ENCODE measurements around the gene HK1.

HK1 gene

DNA sequence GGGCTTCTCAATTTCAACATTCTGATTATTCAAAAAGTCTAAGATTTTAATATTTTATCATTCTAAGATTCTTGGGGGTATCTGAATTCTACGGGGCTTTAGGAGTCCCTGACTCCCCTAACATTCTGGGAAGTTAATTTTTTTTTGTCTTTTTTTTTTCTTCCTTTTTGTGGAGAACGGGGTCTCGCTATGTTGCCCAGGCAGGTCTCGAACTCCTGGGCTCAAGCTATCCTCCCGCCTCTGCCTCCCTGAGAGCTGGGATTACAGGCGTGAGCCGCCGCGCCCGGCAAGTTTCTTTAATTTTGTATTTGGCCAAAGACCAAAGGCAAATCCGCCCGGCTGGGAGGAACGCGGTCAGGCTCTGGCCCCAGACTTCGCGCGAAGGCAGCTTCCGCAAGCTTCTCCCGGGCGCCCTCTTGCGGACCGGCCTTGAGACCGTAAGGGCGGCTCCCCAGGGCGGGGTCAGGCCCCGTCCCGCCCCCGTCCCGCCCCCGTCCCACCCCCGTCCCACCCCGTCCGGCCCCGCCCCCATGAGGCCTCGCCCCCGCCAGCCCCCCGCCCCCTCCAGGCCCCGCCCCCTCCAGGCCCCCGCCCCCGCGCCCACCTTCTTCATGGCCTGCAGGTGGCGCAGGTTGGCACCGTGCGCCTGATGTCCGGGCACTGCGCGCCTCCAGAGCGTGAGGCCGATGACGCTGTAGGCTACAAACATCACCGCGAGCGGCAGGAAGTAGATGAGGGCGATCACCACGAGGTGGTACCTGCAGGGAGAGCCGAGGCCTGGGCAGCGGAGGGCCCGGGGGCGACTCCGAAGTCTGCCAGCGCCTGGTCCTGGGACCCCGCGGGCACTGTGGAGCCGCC is 130.3 kb downstream of the HK1 start:
- DNase-seq: peak; percentile 92

DNA sequence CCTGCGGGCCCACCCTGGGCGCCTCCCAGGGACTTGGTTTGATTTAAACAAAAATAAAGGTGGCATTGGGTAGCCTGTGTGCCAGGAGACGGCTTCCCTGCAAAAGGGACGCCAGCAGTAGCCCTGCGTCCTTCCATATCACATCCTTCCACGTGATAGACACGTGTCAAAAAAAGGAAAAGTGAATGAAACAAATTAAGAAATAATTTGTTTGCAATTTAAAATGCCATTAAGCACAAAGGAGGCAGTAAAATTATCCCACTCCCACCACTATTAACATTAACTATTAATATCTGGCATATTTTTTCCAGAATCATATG is 130.8 kb downstream of the HK1 start:
- no peak for DNase-seq

GRCh38 chr10:69409968-69410367 is 131.7 kb downstream of the HK1 start:
- DNase-seq: peak; percentile 55

GRCh38 chr10:69410487-69410886 is 132.2 kb downstream of the HK1 start:
- no peak for DNase-seq

GRCh38 chr10:69411476-69411875 is 133.2 kb downstream of the HK1 start:
- no peak for DNase-seq

- no peak for DNase-seq
These were observed 134.0 kb downstream of the HK1 start for GRCh38 chr10:69412232-69412790.

- peak; percentile 27 for DNase-seq
These were observed 135.0 kb downstream of the HK1 start for GRCh38 chr10:69413221-69413865.

DNA sequence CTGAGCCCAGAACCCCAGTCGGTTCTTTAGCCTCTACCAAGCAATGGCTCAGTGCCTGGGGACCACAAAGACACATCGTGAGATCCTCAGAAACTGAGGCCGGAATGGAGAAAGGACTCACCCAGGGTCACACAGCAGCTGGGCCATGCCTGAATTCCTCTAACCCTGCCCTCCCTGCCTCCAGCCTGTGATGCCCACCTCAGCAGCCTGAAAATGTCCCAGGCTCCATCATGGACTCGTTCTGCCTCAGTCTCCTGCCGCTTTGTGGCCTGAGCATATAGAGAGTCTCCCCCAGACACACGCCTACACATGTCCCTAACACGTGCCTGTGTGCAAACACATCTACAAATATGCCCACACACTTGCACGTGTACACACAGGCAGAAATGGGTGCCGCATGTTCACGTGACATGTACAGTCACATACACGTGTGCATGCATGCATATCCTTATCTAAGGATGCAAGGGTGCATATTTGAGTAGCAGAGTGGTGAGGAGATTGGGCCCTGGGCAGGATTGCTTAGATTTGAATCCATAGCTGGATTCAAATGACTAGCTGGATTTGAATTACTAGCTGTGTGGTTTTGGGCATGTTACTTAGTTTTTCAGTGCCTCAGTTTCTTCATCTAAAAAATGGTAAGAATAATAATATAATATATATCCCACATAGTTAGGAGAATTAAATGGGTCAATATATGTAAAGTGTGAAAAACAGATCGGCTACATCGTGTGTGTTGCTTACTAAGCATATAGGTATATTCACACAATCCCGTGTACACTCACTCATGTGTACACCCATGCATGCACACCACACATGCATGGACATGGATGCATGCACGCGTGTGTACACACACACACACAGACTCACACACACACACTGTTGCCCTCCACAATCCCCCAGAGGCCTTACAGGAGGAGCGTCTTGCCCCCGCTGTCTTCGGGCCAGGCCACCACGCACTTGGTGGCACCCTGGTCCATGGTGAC is 136.0 kb downstream of the HK1 start:
- DNase-seq: no peak

DNA sequence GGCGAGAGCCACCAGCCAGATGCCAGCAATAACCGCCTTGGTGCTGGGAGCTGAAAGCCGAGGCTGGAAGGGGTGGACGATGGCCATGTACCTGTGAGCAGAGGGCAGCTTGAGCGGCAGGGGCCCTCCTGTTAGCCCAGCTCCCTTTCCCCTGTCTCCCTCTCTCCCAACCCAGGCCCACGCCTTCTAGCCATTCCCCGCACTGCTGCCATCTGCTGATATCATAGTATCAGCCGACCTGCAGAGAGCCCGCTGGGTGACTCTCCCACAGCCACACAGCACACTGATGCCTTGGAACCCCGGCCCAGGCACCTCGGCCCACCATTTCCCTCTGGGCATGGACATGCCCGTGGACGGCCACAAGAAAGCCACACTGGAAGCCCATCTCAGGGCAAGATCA is 136.8 kb downstream of the HK1 start:
- DNase-seq: no peak

DNA sequence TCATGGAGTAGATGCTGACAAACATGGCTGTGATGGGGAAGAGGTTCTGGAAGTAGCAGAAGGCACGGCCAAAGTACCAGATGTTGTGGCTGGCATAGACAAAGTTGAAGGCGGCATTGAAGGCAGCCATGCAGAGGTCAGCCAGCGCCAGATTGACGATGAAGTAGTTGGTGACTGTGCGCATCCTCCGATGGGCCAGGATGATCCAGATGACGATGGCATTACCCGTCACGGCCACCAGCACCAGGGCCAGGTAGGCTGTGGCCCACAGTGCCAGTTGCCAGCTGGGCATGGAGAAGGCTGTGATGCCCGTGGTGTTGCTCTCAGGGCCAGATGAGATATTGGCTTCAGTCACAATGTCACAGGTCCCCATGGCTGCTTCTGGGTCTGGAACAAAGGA is 137.7 kb downstream of the HK1 start:
- DNase-seq: no peak

GRCh38 chr10:69416695-69417094 is 138.4 kb downstream of the HK1 start, which contains the start of gene TACR2:
TSS of gene TACR2 (minus strand) at chr10:69416918. CDS start at chr10:69416323, 595 bp downstream.
- no peak for DNase-seq

DNA sequence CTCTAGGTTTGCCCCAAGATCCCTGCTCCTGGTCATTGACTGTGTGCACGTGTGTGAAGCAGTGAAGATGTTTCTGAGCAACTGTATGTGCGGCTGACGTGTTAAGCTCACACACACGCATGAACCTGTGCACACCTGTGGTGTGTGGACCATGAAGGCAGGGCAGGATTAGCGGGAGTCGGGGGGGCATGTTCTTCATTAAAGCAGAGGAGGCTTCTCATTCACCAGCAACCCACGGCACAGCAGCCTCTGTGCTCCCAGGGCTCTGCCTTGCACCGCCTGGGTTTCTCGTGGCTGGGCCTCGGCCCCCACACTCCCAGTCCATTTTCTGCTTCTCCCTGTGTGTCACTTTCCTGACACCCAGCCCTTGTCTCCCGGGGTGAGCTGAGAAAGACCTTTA is 139.2 kb downstream of the HK1 start:
- DNase-seq: no peak

GRCh38 chr10:69418052-69418752 is 139.9 kb downstream of the HK1 start:
- no peak for DNase-seq

DNA sequence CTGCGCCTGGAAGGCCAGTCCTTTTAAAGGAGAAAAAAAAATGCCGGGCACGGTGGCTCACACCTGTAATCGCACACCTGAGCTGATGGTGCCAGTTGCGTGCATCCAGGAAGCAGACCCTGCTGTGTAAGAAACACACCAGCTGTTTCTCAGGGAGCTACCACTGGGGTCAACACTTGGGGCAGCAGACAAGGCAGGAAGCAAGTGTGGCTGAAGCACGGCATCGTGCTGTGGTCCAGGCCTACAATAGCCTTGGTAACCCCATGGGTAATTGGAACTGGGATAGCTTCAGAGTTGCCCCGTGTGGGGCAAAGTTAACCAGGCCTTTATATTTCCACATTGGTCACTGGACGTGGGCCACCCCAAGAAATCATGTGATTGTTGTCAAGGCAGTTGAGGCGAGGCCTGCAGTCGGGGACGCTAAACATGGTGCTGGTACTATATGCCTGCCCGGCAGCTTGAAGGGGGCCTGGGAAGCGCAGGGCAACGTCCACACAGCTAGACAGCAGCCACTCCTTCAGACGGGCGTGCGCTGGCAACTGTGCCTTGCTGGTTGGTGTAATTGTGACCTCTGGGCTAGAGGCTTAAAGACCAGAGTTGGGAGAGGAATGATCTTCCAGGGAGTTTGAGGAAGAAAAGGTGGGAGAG is 140.9 kb downstream of the HK1 start:
- DNase-seq: no peak

GRCh38 chr10:69419744-69420126 is 141.4 kb downstream of the HK1 start:
- no peak for DNase-seq

DNA sequence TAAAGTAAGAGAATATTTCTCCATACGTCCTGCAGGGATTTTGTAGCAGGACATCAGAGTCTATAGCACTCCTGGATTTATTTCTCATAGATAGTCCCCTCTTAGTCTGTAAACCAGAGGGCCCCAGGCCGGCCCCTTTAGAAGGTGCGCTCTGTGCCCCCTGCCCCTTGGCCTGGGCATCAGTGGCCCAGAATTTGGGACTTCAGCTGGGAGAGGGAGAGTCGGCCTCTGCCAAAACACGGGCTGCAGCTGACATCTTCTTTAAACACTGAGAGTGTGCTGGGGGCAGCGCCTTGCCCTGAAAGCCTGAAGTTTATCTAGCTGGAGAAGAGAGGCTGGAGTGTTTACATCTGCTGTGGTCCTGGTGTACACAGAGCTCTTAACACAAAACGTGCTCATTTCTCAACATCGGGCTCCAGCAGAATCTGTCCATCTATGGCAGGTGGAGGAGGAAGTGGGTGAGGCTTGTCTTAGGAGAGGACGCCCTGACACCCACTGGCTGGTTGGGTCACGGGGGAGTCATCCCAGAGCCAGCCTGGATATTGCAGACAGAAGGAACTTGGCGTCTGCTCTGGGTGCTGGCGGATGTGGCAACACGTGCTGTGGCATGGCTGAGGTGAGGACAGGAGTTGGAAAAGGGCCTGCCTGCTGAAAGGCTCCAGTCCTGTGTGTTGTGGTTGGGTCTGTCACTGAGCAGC is 143.5 kb downstream of the HK1 start:
- no peak for DNase-seq

GRCh38 chr10:69422676-69423075 is 144.4 kb downstream of the HK1 start:
- no peak for DNase-seq

DNA sequence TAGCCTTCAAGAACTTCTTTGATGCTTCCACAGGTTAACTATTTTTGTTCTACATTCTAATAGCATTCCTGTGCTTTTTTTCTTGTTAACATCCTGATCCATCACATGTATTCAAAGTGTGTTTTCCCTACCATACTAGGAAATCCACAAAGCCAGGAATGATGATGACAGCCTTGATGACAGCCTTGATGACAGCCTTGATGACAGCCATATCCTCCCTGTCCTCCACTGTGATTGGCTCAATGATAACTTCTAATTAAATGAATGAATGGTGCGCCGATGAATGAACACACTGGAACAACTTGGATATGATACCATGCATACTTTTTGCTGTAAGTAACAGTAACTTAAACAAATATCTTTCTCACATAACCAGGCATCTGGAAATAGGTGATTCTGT is 146.7 kb downstream of the HK1 start:
- DNase-seq: no peak

DNA sequence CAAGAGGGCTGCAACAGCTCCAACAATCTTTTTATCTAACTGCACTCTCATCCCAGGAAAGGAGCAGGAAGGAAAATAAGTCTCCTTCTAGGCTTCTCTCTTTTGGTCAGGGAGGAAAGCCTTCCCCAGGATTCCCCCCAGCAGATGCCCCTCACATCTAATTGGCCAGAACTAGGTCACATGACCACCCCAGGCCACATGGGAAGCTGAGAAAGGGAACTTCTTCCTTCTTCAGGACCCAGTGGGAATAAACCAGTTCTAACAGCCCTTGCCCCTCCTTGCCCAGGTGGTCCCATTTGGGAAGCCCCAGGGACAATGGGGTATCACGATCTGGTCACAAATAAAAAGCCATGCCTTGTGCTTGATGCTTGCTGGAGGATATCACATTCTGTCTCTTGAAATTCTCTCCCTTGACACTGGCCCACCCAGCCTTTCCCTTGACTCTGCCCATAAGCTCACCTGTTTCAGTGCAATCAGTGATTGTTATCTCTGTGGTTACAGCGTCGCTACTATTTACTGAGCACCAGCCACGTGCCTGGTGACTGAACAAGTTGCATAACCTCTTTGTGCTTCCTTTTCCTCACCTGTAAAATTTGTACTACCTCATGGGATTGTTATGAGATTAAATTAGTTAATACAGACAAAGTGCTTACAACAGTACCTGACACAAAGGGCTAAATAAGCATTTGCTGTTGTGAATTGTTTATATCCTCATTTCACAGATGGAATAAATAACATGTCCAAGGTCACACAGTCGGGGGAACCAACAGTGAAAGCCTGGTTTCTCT is 147.4 kb downstream of the HK1 start:
- DNase-seq: peak; percentile 53

DNA sequence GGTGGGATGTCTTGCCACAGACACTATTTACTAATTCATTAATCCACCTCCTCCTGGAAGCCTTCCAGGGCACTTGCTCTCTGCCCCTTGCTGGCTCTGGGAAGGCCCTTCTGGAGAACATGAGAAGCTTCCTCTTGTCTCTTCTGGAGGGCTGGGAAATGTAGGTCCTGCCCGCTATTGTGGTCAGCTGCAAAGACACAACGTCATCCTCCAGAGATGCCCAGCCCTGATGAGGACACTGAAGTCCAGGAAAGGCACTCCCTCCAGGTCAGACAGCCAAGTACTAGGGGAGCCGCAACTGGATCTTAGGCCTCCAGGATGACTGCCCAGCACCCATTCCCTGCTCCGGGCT is 148.1 kb downstream of the HK1 start:
- no peak for DNase-seq

Measured in CD4-positive, alpha-beta T cell treated with Interferon gamma for 1 hour (primary cell).